IMR-90 (cell line): ENCODE data around the gene CCNB1. TPM values are rescaled to one million over a fixed set of nuclear protein-coding genes. Genes with fewer than 3 reads are reported as not detected.

Source experiments
- ATAC-seq: fragments of 200-7000 bp; cut with Tn5 transposase; 2 replicates; pipeline ENCODE4 v1.9.1; 2020; ENCODE audit warnings: low read depth, mild to moderate bottlenecking, moderate library complexity
- BruUV-seq: library from RNA; stranded (reverse); fragments of 400-500 nt; replicated peaks from 2 replicates; lab custom pipeline; 2021; lab: Mats Ljungman, UMichigan
- CTCF ChIA-PET: fragments of 300-600 bp; formaldehyde crosslinking; extraction: SDS; loops from one replicate; lab custom pipeline; 2021; ENCODE audit warnings: antibody characterized with exemption; lab: Yijun Ruan, JAX
- POLR2A ChIA-PET: fragments of 300-600 bp; sonication (Branson Sonifier 250); formaldehyde crosslinking; loops from one replicate; lab custom pipeline; 2022; ENCODE audit warnings: antibody characterized with exemption; ENCODE audit not compliant: unreplicated experiment; lab: Charles Lee
- DNase-seq: peaks from one replicate; pipeline ENCODE4 v3.0.0; 2013
- H2AFZ ChIP-seq: replicated peaks from 2 replicates; pipeline ENCODE3; 2013; ENCODE audit warnings: low read length, mild to moderate bottlenecking; ENCODE audit not compliant: poor library complexity
- H2AK5ac ChIP-seq: 2 replicates; pipeline ENCODE4 v1.6.1; 2013; ENCODE audit warnings: low read depth, low read length, inconsistent platforms
- H2AK9ac ChIP-seq: replicated peaks from 2 replicates; pipeline ENCODE3; 2013; ENCODE audit warnings: mild to moderate bottlenecking, low read depth, low read length, moderate library complexity; ENCODE audit not compliant: poor library complexity
- H2BK120ac ChIP-seq: 2 replicates; pipeline ENCODE4 v1.6.1; 2013; ENCODE audit warnings: low read depth, low read length, inconsistent platforms
- H2BK15ac ChIP-seq: 3 replicates; pipeline ENCODE4 v1.6.1; 2013; ENCODE audit warnings: low read depth, low read length, inconsistent platforms
- H2BK20ac ChIP-seq: 2 replicates; pipeline ENCODE4 v1.6.1; 2013; ENCODE audit warnings: low read depth, mild to moderate bottlenecking, inconsistent platforms, low read length, moderate library complexity
- H2BK5ac ChIP-seq: 2 replicates; pipeline ENCODE4 v1.6.1; 2013; ENCODE audit warnings: mild to moderate bottlenecking, low read depth, low read length, inconsistent platforms; ENCODE audit not compliant: poor library complexity, severe bottlenecking
- H3K14ac ChIP-seq: replicated peaks from 2 replicates; pipeline ENCODE4 v1.6.1; 2013; ENCODE audit warnings: low read depth, low read length, inconsistent platforms
- H3K18ac ChIP-seq: 2 replicates; pipeline ENCODE4 v1.6.1; 2013; ENCODE audit warnings: low read depth, low read length, control low read depth
- H3K23ac ChIP-seq: 2 replicates; pipeline ENCODE4 v1.6.1; 2013; ENCODE audit warnings: low read depth, low read length, inconsistent platforms
- H3K27ac ChIP-seq: 2 replicates; pipeline ENCODE4 v1.5.1; 2013; ENCODE audit warnings: mild to moderate bottlenecking, control low read depth, low read length; ENCODE audit not compliant: insufficient read depth
- H3K27me3 ChIP-seq: 2 replicates; pipeline ENCODE4 v1.6.1; 2013; ENCODE audit warnings: low read length; ENCODE audit not compliant: control insufficient read depth, insufficient read depth
- H3K36me3 ChIP-seq: 2 replicates; pipeline ENCODE4 v1.6.1; 2013; ENCODE audit warnings: low read length, mixed read lengths; ENCODE audit not compliant: control insufficient read depth, insufficient read depth
- H3K4ac ChIP-seq: 2 replicates; pipeline ENCODE4 v1.6.1; 2013; ENCODE audit warnings: low read depth, low read length, inconsistent platforms
- H3K4me1 ChIP-seq: 2 replicates; pipeline ENCODE4 v1.6.1; 2013; ENCODE audit warnings: low read length, mixed read lengths; ENCODE audit not compliant: control insufficient read depth, insufficient read depth
- H3K4me2 ChIP-seq: 2 replicates; pipeline ENCODE4 v1.6.1; 2013; ENCODE audit warnings: low read depth, mild to moderate bottlenecking, control low read depth, low read length, moderate library complexity
- H3K4me3 ChIP-seq: 2 replicates; pipeline ENCODE4 v1.5.1; 2013; ENCODE audit warnings: low read depth, mild to moderate bottlenecking, control low read depth, low read length, moderate library complexity; ENCODE audit not compliant: insufficient read depth
- H3K56ac ChIP-seq: 2 replicates; pipeline ENCODE4 v1.6.1; 2013; ENCODE audit warnings: low read length, inconsistent platforms; ENCODE audit not compliant: insufficient read depth; ENCODE audit errors: extremely low read depth
- H3K79me1 ChIP-seq, 2 experiments: 2 replicates each; pipeline ENCODE4 v1.6.1; 2013; ENCODE audit warnings: low read length in 2 of 2, inconsistent platforms in 1 of 2, low read depth in 1 of 2
- H3K9ac ChIP-seq: 2 replicates; pipeline ENCODE4 v1.6.1; 2013; ENCODE audit warnings: low read depth, low read length, control low read depth
- H3K9me1 ChIP-seq: 2 replicates; pipeline ENCODE4 v1.6.1; 2013; ENCODE audit warnings: low read length, inconsistent platforms; ENCODE audit not compliant: insufficient read depth
- H3K9me3 ChIP-seq: 2 replicates; pipeline ENCODE4 v1.6.1; 2013; ENCODE audit warnings: low read length; ENCODE audit not compliant: control insufficient read depth, insufficient read depth
- H4K20me1 ChIP-seq: 2 replicates; pipeline ENCODE4 v1.6.1; 2013; ENCODE audit warnings: low read length, inconsistent platforms; ENCODE audit not compliant: insufficient read depth
- H4K5ac ChIP-seq: 2 replicates; pipeline ENCODE4 v1.6.1; 2013; ENCODE audit warnings: mild to moderate bottlenecking, low read depth, low read length, control low read depth
- H4K8ac ChIP-seq, 2 experiments: 2 replicates each; pipeline ENCODE4 v1.6.1; 2013; ENCODE audit warnings: low read depth in 2 of 2, low read length in 2 of 2, control low read depth in 1 of 2, inconsistent platforms in 1 of 2
- H4K91ac ChIP-seq: 2 replicates; pipeline ENCODE4 v1.6.1; 2013; ENCODE audit warnings: low read depth, low read length, inconsistent platforms; ENCODE audit not compliant: insufficient read depth
- BHLHE40 ChIP-seq: fragments of 150-350 bp; IDR thresholded peaks from 2 replicates; pipeline ENCODE4 v1.6.1; 2016; ENCODE audit warnings: mild to moderate bottlenecking, low read depth, low read length
- CHD1 ChIP-seq: IDR thresholded peaks from 2 replicates; pipeline ENCODE4 v1.6.1; 2012; ENCODE audit warnings: low read depth, low read length, improper control_type of control experiment
- ELK1 ChIP-seq: fragments of 150-350 bp; IDR thresholded peaks from 2 replicates; pipeline ENCODE4 v1.6.1; 2016; ENCODE audit warnings: low read depth, mild to moderate bottlenecking, low read length, moderate library complexity, borderline replicate concordance
- MAFK ChIP-seq: IDR thresholded peaks from 2 replicates; pipeline ENCODE4 v1.6.1; 2012; ENCODE audit warnings: low read depth, low read length, improper control_type of control experiment
- NFE2L2 ChIP-seq: fragments of 150-350 bp; IDR thresholded peaks from 2 replicates; pipeline ENCODE4 v1.6.1; 2016; ENCODE audit warnings: low read depth, mild to moderate bottlenecking, low read length
- RCOR1 ChIP-seq: IDR thresholded peaks from 2 replicates; pipeline ENCODE4 v1.6.1; 2012; ENCODE audit warnings: mild to moderate bottlenecking, low read length, improper control_type of control experiment; ENCODE audit not compliant: insufficient replicate concordance
- SMC3 ChIP-seq: fragments of 150-350 bp; IDR thresholded peaks from 2 replicates; pipeline ENCODE4 v1.6.1; 2016; ENCODE audit warnings: low read depth, mild to moderate bottlenecking, antibody characterized with exemption, low read length, moderate library complexity
- USF2 ChIP-seq: fragments of 150-350 bp; IDR thresholded peaks from 2 replicates; pipeline ENCODE4 v1.6.1; 2017; ENCODE audit warnings: mild to moderate bottlenecking, antibody characterized with exemption, low read length, low read depth
- WGBS, 2 experiments: methylation state at CpG; one replicate each; pipeline versions ENCODE4 v1.1.5 to v1.1.7; 2013; ENCODE audit warnings: missing lambda C conversion rate in 2 of 2; ENCODE audit not compliant: insufficient read length in 1 of 2; ENCODE audit errors: extremely low coverage in 2 of 2; 5-methylcytosine and 5-hydroxymethylcytosine counted together
- dilution Hi-C: fragments of 300-500 bp; cut with HindIII; formaldehyde crosslinking; loops from one replicate; pipeline ENCODE4 v1.14.3; 2018; ENCODE audit warnings: low sequenced_read_pairs; ENCODE audit not compliant: unreplicated experiment
- in situ Hi-C: fragments of 300-500 bp; cut with MboI; formaldehyde crosslinking; loops from 3 replicates; pipeline ENCODE4 v1.14.3; 2019; ENCODE audit warnings: low sequenced_read_pairs, inconsistent platforms, mixed read lengths
- intact Hi-C: fragments of 100-400 bp; cut with micrococcal nuclease; formaldehyde crosslinking; loops from 2 replicates; pipeline ENCODE4 v1.10.0; 2022
- polyA plus RNA-seq, 3 experiments: library from polyadenylated mRNA; depleted of rRNA; stranded (reverse); fragments of >200 nt; gene quantifications; 2 replicates each; pipeline ENCODE4 v1.2.3, GENCODE V29; 2012; ENCODE audit warnings: low replicate concordance in 1 of 3
- total RNA-seq: library from RNA; depleted of rRNA; stranded (reverse); fragments of >200 nt; gene quantifications from 2 replicates; pipeline ENCODE4 v1.2.3, GENCODE V29; 2012

Gene CCNB1
- total and polyA plus RNA-seq, 2 of the 4 experiments (the other 2 are of a cell fraction) = 83.3 to 160 TPM

- no CpG with 5 or more reads among the region's 2 CpGs for WGBS, 2 experiments
- no peak overlapping the region for H3K4me3 ChIP-seq
Measured at GRCh38 chr5:69212022-69212421, 45.1 kb downstream of the CCNB1 start.

More at GRCh38 chr5:69212022-69212421, 45.1 kb downstream of the CCNB1 start:
- Histone ChIP-seq H3K27ac (no peak overlapping the region), H4K8ac (no peak overlapping the region), H3K9ac (no peak overlapping the region), H3K79me1 (no peaks in the 10 kb centered on the region), H3K14ac (no peak overlapping the region), H3K9me1 (no peaks in the 10 kb centered on the region), H2BK15ac (no peak overlapping the region), H2BK5ac (no peak overlapping the region), H3K18ac (no peak overlapping the region), H3K4me2 (no peak overlapping the region), H2AK9ac (no peak overlapping the region), H4K5ac (no peak overlapping the region), H4K91ac (no peak overlapping the region), H3K27me3 (no peaks in the 10 kb centered on the region), H3K56ac (no peak overlapping the region), H2BK120ac (no peak overlapping the region), H2BK20ac (no peak overlapping the region), H2AK5ac (no peak overlapping the region), H3K23ac (no peak overlapping the region), H3K36me3 (no peaks in the 10 kb centered on the region), H3K4me1 (peaks cover 6% of the 10 kb centered on the region), H2AFZ (no peak overlapping the region), H4K20me1 (no peaks in the 10 kb centered on the region), H3K4ac (no peak overlapping the region), H3K9me3 (no peaks in the 10 kb centered on the region)
- in situ Hi-C loops (no loop called here), dilution Hi-C loops (no loop called here), intact Hi-C loops (no loop called here)
- no TSS peak for BruUV-seq
- CTCF ChIA-PET = no interaction called here
- TF ChIP-seq ELK1 (no peak), USF2 (no peak), RCOR1 (no peak), SMC3 (no peak), NFE2L2 (no peak), BHLHE40 (no peak), CHD1 (no peak), MAFK (no peak)
- DNase-seq (no peak), ATAC-seq (no peak)
- POLR2A ChIA-PET = no interaction called here
